ENCODE data around the gene IFNL4.
A peak's percentile ranks its signal among the peaks of the same experiment; 100 is the strongest.
"Not testable (repeated sequence)": the region's sequence is repeated elsewhere in the genome, so short reads cannot be mapped to it uniquely, and the experiment has no call there.

Gene IFNL4

DNA sequence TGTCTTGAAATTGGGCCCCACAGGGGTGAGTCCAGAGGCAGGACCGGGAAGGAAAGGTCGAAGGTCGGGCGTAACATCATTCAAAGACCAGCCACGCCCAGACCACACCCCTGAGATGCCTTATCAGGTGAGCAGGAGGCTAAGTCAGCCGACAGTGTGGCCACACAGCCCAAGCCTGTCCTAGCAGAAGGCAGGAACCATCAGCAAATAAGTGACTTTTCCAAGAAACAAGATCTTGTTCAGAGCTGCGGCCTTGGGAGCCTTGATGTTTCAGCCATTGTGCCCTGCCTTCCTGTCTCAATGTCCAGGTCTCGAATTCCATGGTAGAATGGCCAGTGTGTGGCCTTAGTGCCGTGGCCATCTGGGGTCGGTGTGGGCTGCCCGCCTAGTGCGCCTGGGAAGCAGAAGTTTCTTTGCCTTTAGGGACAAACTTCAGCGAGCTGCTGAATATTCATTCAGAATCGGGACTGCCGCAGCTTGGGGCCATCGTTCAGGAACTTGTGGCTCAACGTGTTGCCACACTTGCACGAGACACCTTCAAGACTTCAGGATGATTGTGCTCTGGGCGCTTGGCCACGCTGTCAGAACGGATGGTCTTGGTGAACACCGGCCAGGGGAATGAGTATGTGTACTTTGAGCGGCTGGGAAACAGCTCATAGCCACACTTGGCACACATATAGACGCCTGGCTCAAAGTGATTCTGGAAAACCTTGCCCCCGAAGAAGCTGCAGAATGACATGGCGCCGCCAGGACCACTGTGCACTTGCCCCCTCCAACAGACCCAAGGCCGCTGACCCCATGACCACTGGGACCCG, 6.1 kb upstream of the IFNL4 start:
- no peak for DNase-seq

DNA sequence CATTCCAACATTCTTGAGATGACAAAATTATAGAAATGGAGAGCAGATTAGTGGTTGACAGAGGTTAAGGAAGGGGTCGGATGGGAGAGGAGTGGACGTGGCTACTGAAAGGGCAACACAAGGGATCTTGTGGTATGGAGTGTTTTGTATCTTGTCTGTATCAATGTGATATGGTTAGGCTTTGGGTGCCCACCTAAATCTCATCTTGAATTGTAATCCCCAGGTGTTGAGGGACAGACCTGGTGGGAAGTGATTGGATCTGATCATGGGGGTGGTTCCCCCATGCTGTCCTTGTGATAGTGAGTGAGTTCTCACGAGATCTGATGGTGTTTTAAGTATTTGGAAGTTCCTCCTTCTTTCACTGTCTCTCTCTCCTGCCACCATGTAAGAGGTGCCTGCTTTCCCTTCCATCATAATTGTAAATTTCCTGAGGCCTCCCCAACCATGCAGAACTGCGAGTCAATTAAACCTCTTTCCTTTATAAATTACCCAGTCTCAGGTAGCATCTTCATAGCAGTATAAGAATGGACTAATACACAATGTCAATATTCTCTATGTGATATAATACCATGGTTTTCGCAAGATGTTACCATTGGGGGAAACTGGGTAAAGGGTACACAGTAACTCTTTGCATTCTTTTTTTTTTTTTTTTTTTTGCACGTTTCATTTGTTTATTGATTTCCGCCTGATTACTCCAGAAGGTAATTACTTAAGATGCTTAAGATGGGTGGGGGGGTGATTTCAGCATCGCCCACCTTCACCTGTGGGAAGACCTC, 4.9 kb upstream of the IFNL4 start:
- no peak for DNase-seq

DNA sequence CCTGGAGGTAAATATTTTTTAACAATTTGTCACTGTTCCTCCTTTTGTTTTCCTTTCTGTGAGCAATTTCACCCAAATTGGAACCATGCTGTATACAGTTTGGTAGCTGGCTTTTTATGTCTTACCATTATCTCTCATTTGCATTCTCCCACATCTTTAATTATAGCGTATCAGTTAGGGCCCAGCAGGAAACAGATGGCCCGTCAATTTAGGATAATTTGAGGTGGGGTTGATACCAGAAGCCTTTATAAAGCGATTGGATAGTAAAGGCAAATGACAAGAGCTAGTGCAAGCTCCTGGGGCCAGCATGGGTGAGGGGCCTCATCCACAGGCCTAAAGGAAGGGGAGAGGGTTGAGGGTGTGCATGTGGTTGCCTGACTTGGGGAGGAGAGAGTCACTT, 3.8 kb upstream of the IFNL4 start:
- DNase-seq, result no peak

DNA sequence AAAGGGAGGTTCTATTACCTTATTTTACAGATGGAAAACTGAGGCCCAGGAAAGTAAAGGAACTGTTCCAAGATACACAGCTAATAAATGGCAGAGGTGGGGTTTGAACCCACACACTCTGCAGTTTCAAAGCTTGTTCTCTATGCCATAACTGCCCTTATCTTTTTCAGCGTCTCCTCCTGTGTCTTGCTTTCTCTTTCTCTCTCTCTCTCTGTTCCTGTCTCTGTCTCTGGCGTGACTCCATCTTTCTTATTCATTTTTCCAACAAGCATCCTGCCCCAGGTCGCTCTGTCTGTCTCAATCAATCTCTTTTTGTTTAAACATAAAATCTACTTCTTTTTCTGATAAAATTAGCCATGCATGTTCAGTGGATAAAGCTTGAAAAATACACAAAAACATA, 3.2 kb upstream of the IFNL4 start:
- DNase-seq, result no peak

DNA sequence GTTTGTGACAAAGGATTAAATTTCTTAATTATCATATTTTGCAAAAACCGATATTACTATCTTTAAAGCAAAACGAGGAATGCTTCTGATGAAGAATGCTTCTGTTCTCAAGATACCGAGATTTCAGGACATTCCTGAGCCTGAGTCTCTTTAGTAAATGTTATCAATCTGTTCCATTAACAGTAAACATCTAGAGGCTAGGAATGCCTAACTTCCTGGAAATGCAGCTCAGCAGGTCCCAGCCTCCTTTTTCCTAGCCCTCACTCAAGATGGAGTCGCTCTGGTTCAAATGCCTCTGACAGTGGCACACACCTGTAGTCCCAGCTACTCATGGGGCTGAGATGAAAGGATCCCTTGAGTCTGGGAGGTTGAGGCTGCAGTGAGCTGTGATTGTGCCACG, 2.4 kb upstream of the IFNL4 start:
- no peak for DNase-seq

DNA sequence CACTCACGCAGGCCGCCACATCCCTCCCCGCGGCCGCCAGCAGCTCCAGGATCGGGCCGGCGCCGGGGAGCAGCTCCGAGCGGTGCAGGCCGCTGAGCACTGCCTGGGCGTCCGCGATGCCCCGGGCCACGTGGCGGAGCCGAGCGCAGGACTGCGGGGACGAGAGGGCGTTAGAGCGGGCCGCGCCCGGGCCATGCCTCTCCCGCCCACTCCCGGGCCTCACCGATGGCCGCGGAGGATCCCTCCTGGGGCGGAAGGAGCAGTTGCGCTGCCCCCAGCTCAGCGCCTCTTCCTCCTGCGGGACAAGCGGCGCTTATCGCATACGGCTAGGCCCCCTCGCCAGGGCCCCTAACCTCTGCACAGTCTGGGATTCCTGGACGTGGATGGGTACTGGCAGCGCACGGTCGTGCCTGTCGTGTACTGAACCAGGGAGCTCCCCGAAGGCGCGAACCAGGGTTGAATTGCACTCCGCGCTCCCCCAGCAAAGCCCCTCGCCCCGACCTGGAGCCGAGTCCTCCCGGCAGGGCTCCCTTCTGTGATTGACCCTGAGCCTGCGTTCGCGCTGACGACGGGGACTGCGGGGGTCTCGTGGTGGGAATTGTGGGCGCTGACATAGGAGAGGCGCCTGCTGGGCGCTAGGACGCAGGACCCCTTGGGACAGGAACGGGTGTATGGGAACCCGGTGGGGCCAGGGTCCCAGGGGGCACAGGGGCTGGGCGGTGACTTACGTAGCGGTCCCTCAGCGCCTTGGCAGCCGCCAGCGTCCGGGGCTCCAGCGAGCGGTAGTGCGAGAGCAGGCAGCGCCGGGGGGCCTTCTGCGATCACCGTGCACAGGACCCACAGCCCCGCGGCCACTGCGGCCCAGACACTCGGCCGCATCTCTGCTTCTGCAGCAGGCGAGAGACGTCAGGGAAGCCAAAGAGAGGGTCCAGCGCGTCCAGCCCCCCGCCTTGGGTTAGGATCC, 673 bp downstream of the IFNL4 start:
- no peak for DNase-seq

DNA sequence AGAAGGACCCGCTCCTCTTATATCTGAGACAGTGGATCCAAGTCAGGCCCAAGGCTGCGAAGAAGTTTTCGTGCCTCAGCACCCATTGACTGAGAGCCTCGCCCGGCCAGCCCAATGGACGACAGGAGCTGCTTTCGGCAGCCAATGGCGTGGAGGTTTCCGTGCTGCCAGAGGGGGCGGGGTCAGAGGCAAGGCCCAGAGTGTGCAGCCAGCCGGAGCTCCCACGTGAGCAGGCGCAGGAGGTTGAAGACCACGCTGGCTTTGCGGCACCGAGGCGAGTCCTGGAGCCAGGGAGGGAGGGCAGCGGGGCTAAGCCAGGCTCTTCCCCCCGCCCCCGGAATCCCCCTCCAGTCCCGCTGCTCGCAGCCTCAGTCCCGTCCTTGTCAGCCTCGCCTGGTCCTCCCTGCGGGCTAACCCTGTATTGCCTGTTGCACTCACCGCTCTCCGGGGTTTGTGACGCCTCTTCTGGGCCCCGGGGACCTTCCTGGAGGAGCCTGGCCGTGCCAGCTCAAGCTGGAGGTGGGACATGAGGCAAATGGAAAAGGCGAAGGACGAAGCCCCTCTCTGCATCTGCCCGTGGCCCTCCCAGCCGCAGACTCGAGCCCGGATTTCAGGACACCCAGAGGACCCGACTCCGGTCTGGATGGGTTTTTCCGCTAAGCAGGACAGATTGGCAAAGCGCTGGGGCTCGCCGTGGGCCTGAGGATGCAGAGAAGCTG, 1.5 kb downstream of the IFNL4 start:
- DNase-seq, result peak; percentile 17

DNA sequence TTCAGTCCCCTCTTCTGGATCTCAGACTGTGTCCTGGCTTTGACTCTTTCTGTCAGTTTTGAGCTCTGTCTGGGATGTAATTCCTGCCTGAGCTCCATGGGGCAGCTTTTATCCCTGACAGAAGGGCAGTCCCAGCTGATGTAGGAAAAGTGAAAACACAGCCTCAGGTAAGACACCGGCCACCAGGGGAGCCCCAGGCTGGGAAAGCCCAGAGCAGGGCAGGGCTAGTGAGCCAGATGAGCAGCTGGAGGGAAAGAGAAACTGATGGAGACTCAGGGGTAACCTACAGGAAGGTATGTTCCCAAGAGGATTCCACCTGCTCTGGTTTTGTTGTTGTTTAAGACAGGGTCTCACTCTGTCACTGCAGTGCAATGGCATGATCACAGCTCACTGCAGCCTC, 3.5 kb downstream of the IFNL4 start:
- not testable (repeated sequence) for DNase-seq

DNA sequence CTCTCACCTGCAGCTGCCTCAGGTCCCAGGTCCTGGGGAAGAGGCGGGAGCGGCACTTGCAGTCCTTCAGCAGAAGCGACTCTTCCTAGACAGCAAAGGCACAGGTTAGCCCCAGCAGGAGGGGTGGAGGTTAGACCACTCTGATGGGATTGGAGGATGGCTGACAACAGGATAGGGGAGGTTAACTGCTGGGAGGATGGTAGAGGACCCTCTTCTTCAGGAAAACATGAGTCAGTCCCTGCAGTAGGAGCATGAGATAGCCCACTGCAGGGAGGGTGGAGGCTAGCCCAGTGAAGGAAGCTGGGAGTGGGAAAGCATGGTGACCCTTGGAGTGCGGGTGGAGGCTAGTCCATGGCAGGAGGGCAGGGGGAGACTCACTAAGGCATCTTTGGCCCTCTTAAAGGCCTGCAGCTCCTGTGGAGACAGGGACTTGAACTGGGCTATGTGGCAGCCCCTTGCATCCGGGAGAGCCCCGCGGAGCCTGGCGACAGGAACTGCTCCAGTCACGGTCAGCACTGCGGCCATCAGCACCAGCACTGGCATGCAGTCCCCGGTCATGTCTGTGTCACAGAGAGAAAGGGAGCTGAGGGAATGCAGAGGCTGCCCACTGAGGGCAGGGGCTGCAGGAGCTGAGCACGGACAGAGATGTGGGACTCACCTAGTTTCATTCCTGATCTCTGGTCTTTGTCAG, 4.1 kb downstream of the IFNL4 start, which contains the start of gene IFNL3:
IFNL3 (minus strand) TSS at position 597 of the 691 bp plus-strand sequence; CDS start at position 558, 39 bp downstream.
- DNase-seq, result not testable (repeated sequence)

DNA sequence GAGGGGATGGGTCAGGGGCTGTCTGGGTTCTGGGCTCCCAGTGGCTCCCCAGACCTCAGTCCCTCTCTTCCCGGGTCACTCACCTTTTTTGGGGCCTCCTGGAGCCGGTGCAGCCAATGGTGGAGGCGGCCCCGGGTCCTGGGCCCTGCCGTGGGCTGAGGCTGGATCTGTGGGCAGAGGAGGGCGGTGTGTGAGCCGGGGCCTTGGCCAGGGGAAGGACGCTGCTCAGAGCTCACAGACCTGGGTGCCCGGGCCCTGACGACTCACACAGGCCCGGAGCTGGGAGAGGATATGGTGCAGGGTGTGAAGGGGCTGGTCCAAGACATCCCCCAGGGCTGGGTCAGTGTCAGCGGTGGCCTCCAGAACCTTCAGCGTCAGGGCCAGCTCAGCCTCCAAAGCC, 4.9 kb downstream of the IFNL4 start:
- DNase-seq, result not testable (repeated sequence)

DNA sequence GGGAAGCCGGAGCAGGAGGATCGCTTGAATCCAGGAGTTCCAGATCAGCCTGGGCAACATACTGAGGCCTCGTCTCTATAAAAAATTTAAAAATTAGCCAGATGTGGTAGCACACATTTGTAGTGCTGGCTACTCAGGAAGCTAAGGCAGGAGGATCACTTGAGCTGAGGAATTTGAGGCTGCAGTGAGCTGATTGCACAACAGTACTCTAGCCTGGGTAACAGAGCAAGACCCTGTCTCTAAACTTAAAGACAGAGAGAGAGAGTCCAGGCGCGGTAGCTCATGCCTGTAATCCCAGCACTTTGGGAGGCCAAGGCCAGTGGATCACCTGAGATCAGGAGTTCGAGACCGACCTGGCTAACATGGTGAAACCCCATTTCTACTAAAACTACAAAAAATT, 8.2 kb downstream of the IFNL4 start:
- DNase-seq, result no peak

DNA sequence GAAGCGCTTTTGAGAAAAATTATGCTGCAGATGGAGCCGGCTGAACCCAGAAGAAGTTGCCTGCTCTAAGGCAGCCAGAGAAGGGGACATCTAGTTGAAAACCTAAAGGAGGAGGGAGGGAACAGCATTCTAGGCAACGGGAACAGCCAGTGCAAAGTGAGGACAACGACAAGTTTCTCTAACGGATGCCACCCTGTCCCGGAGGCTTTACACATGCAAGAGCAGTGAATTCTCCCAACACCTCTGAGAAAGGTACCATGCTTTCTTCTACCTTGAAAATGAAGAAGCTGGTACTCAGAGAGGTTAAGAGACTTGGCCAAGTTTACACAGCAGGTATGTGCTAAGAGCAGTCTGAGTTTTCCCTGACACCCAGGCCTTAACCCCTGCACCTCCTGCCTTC, 9.7 kb downstream of the IFNL4 start:
- no peak for DNase-seq

DNA sequence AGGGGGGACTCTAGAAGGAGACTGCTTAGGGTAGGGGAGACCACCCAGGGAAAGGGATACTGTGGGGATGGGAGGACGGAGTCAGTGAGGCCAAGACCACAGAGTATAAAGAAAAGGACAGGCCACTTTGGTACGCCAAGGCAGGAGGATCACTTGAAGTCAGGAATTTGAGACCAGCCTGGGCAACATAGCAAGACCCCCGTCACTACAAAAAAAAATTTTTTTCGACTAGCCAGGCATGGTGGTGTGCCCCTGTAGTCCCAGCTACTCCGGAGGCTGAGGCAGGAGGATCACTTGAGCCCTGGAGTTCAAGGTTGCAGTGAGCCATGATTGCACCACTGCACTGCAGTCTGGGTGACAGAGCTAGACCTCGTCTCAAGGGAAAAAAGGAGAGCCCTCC, 10.4 kb downstream of the IFNL4 start:
- DNase-seq, result no peak

DNA sequence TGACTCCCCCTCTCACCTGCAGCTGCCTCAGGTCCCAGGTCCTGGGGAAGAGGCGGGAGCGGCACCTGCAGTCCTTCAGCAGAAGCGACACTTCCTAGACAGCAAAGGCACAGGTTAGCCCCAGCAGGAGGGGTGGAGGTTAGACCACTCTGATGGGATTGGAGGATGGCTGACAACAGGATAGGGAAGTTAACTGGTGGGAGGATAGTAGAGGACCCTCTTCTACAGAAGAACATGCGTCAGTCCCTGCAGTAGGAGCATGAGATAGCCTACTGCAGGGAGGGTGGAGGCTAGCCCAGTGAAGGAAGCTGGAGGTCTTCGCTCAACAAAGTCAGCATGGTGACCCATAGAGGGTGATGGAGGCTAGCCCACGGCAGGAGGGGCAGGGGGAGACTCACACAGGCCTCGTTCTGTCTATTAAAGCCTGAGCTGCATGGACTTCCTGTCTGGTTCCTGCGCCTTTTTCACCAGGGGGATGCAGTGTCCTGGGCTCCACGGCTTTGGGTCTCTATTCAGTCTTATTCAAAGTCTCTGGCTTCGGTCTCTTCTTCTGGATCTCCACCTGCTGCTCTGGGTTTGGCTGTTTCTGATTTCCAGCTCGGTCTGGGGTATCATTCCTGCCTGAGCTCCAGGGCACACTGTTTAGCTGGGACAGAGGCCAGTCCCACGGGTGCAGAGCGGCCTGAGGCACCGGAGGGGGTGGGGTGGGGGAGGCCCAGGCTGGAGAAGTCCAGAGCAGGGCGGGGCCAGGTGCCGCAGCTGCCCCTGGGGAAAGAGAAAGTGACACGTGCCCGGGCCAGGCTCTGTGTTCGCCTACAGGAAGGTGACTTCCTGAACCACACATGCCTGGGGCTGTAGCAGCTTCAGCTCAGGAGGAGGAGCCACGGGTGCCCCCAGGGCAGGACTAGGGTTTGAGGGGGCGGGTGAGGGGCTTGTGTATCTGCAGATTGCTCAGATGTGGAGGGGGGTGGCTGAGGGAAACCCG, 11.2 kb downstream of the IFNL4 start:
- no peak for DNase-seq

DNA sequence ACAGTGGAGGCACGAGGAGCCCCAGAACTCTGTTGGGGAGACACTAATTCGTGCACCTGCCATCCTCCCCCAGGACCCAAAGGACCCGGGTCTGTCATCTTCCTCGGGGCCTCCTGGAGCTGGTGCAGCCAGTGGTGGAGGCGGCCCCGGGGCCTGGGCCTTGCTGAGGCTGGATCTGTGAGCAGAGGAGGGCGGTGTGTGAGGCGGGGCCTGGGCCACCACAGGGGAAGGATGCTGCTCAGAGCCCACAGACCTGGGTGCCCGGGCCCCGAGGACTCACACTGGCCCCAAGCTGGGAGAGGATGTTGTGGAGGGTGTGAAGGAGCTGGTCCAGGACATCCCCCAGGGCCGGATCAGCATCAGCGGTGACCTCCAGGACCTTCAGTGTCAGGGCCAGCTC, 12.1 kb downstream of the IFNL4 start:
- DNase-seq, result no peak

DNA sequence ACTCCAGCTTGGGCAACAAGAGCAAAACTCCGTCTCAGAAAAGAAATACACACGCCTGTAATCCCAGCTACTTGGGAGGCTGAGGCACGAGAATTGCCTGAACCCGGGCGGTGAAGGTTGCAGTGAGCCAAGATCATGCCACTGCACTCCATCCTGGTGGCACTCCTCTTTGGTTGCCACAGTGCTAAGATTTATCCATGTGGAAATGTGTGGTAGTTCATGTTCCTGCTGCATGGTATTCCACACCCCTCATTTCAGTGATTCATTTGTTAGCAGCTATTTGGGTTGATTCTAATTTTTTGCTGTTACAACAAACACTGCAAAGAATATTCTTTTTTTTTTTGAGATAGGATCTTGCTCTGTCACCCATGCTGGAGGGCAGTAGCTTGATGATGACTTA, 15.9 kb downstream of the IFNL4 start:
- no peak for DNase-seq

DNA sequence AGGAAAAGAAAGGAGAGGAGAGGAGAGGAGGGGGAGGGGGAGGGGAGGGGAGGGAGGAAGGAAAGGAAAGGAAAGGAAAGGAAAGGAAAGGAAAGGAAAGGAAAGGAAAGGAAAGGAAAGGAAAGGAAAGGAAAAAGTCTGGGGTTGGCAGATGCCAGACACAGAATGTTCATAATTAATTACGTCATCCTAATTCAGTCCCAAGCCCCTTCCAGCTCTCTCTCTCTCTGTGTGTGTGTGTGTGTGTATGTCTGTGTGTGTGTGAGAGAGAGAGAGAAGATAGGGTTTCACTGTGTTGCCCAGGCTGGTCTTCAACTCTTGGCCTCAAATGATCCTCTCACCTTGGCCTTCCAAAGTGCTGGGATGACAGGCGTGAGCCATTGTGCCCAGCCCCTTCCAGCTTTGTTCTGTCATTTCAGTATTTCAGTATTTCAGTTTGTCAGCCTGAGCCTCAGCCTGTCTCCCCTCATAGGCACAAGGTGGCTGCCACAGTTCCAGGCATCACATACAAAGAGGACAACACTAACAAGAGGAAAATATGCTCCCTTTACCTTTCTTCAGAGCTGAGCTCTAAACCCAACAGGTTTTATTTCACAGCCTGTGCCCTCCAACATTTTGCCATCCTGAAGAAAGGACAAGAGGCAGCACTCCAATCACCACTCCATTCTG, 18.4 kb downstream of the IFNL4 start:
- no peak for DNase-seq

DNA sequence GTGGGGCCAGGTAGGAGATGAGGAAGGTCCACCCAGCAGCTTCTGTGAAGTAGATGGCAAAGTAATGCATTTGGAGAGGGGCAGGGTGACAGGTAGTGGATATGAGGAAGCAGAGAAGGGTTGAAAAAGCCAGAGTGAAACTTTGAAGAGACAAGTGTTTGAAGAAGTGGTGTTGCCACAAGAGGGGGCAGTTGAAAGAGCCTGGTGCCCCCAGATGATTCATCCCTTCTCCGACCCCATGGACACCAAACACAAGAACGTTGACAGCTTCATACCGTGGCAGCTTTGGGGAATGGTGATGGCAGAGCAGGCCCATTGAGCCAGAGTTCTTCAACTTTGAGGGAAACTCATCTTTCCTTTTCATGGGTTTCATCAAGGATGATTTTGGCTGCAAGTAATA, 23.7 kb downstream of the IFNL4 start:
- DNase-seq, result no peak

DNA sequence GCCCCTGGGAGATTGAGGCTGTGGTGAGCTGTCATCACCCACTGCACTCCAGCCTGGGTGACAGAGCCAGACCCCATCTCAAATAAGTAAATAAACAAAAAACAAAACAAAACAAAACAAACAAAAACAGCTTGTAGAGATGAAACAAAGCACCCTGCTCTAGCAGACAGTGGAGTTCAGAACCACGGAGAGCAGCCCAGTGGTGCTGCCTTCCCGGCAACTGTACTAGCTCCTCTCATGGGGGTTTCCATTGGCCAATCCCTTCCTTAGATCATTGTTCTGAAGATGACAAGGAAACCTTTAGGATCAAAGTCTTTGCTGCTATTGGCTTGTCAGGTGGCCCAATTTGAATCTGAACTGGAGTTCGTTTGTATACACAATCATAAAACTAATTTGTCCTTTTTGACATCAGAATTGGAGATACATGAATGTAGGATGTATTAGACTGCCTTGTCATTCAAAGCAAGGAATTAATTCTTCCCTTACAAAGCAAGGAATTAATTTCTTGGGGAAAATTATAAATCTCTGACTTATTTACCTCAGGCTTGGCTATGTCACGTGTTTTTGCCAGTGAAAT, 24.9 kb downstream of the IFNL4 start:
- peak; percentile 7 for DNase-seq

Measured in fibroblast of upper back skin (primary cell).